Uterus (tissue), 2 donors: Measurements from ENCODE around the gene INPP5D.

Experiments used
- CTCF ChIP-seq, 4 experiments: fragments of 200-600 bp in 2 of 4; fragments of 450-650 bp in 2 of 4; sonication (generic) in 2 of 4; IDR thresholded peaks; one replicate each; pipeline ENCODE4 v1.5.1; 2016 to 2019; ENCODE audit warnings: antibody characterized with exemption in 4 of 4, mild to moderate bottlenecking in 2 of 4, moderate library complexity in 1 of 4
- POLR2A ChIP-seq, 2 donors: fragments of 450-650 bp; IDR thresholded peaks; one replicate each; pipeline ENCODE4 v1.6.1; 2016; ENCODE audit warnings: antibody characterized with exemption in 2 of 2, mild to moderate bottlenecking in 1 of 2, moderate library complexity in 1 of 2

GRCh38 chr2:233146194-233146593, 86.1 kb downstream of the INPP5D start:
- no peak for TF ChIP-seq CTCF (IDR thresholded peaks at IDR 0.05)
- no peak for TF ChIP-seq POLR2A (IDR thresholded peaks at IDR 0.05)
